Myocyte (in vitro differentiated cells): Measurements from ENCODE around the gene TOP2A. TPM values are rescaled to one million over a fixed set of nuclear protein-coding genes. Genes with fewer than 3 reads are reported as not detected.
"Not testable (repeated sequence)": the region's sequence is repeated elsewhere in the genome, so short reads cannot be mapped to it uniquely, and the experiment has no call there.

Source experiments
- DNase-seq: peaks from one replicate; pipeline ENCODE4 v3.0.0-alpha.2; 2012; ENCODE audit warnings: low read depth
- total RNA-seq: library from RNA; depleted of rRNA; stranded (reverse); fragments of >200 nt; gene quantifications from 2 replicates; pipeline ENCODE4 v1.2.3, GENCODE V29; 2014

TOP2A gene
- total RNA-seq, 1 donor from 2014 or later, result 2.3 TPM

GRCh38 chr17:40376541-40376940 is 41.2 kb downstream of the TOP2A start:
- not testable (repeated sequence) for DNase-seq

DNA sequence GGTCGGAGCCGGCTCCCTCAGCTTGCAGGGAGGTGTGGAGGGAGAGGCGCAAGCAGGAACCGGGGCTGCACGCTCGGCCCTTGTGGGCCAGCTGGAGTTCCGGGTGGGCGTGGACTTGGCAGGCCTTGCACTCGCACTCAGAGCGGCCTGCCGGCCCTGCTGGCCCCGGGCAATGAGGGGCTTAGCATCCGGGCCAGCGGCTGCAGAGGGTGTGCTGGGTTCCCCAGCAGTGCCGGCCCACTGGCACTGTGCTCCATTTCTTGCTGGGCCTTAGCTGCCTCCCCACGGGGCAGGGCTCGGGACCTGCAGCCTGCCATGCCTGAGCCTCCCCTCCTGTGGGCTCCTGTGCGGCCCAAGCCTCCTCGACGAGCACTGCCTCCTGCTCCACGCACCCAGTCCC is 41.9 kb downstream of the TOP2A start:
- not testable (repeated sequence) for DNase-seq

DNA sequence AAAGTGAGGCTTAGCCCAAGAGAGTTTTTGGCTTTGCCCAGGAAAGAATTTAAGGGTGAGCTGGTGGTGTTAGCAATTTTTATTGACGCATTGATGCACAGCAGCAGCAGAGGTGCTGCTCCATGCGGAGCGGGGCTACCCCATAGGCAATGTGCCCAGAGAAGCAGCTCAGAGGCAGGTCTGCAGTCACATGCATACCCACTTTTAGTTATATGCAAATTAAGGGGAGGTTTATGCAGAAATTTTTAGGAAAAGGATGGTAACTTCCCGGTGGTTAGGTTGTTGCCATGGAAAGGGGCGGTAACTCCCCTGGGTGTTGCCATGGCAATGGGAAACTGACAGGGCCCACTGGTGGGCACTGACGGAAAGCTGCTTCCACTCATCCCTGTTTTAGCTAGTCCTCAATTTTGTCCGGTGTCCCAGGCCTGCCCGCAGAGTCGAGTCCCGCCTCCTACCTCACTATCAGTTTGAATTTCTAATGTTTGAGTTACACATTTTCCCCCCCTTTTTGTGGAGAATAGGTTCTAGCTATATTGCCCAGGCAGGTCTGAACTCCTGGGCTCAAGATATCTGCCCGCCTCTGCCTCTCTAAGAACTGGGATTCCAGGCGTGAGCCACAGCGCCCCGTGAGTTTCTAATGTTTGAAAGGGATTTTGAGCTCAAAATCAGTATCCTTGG is 42.7 kb downstream of the TOP2A start:
- DNase-seq, result no peak

- no peak for DNase-seq
Observed at GRCh38 chr17:40373999-40374398, 43.7 kb downstream of the TOP2A start.

- no peak for DNase-seq
Observed at GRCh38 chr17:40373324-40373723, 44.4 kb downstream of the TOP2A start.

- DNase-seq, result not testable (repeated sequence)
Observed at GRCh38 chr17:40372644-40373043, 45.1 kb downstream of the TOP2A start.

DNA sequence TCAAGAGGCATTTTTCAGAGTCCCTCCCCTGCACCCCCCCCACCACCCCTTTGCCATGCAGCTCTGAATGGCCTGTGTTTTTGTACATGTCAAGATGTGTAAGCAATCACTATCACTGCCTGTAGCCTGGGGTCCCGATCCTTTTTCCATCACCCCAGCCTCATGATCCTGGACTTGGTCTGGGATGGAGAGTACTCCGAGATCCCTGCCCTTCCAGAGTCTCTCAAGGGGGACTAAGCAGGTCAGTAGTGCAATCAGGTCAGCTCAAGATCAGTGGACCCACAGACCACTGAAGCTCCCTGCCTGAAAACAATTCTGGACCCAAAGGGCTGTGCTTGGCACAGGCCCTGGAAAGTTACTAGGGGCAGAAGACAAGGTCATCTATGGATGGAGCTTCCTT is 45.7 kb downstream of the TOP2A start:
- no peak for DNase-seq

DNA sequence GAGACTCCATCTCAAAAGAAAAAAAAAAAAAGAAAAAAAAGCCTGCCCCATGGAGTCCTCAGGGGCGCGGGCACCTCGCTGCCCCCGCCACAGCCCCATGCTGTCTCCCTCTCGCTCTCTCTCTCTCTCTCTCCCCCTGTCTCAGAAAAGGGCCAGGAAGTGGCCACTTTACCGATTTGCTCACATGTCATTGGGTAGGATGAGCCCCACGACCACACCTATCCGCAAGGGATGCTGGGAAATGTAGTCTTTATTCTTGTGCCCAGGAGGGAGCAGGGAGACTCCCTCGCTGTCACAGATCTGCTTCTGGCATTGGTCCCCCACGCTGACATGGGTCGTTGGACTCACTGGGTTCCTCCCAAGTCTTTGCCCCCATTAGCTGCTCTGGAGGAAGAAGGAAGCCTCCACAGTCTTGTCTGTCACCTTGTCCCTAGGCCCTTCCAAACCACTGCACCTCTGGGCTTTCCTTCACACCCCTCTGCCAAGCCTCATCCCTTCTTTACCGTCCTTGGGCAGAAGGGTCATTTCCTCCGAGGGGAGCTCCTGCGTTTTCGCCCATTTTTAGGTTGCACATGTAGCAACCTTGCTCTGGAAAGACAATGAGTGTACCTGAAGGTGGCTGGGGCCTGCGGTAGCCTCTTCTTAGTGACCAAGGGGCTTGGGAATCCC is 46.3 kb downstream of the TOP2A start:
- DNase-seq, result no peak

DNA sequence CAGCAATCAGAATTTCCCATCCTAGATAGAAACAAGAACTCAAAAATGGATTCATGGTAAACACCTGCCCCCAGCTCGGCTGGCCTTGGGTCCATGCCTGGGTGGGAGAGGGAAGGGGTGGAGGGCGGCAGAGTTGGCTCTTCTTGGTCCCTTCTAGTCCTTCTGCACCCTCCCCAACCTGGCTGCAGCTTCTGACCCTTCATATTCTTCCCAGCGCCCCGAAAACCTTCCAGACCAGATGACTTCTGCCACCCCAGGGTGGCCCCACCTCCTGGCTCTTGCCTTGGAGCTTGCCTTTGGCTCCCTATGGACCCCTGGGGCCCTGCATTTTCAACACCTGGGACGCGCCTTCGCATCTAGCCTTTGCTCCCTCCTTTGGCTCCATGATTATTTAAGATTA is 47.8 kb downstream of the TOP2A start:
- DNase-seq, result no peak

GRCh38 chr17:40367728-40368127 is 50.0 kb downstream of the TOP2A start:
- DNase-seq, result not testable (repeated sequence)

DNA sequence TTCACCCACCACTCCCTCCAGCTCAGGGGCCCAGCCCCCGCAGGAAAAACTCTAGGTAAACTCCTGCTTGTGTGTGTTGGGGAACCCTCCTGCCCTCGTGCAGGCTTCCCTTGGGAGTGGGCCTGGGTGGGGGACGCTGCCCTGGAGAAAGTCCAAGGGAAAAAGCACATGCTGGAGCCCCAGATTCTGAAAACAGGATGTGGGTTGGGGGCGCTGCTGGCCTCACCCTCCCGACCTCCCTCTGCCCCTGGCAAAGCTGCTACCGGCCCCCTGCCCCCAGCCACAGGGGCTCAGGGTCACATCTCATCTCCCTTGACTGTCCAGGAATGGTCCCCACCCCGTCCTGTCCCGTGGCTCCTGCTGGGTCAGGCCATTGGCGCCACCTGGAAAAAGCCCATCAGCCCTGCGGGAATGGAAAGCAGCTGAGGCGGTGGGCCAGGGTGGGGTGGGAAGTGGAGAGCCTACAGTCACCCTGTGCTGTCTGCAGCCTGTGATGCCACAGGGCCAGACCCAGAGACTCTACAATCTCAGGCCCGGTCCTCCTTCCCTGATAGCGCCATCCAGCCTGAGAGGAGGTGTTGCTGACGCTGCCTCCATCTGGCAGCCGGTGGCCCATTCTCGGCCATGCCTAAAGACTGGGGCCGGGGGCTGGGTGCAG is 50.7 kb downstream of the TOP2A start:
- no peak for DNase-seq

DNA sequence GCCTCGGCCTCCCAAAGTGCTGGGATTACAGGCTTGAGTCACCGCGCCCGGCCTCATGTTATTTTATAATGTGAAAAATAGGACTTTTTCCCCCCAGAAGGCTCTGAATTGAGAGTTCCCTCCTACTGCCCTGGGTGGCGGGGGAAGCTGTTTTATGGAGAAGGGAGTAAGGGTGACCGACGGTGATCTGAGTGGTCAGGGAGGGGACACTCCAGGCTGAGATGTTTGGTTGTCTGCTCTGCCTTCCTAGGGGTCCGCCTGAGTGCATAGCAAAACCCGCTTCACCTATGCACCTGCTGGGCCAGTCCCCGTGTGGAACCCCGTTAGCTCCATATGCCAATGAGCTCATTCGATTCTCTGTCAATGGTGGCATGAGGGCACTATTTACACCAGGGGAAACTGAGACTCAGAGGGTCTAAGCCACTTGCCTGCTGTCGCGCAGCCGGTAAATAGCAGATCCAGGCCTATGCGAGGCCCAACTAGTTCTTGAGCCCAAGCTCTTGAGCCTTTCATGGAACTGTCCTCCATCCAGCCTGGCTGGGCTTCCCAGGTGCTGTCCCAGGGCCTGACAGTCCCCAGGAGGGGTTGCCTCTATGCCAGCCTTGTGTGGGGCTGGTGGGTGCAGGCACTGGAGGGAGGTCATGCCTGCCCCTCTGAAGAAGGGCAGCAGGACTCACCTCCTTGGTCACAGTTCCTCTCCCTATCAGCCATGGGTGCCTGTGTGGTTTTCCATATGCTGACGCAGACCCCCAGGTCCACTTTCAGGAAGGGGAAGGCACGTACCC is 51.4 kb downstream of the TOP2A start:
- no peak for DNase-seq

GRCh38 chr17:40364906-40365305 is 52.8 kb downstream of the TOP2A start:
- no peak for DNase-seq

- no peak for DNase-seq
Observed at GRCh38 chr17:40364121-40364861, 53.4 kb downstream of the TOP2A start, which contains the start of gene GJD3. Gene GJD3, minus strand, starts transcription at chr17:40364737. Its CDS starts 922 bp downstream, at chr17:40363815.

GRCh38 chr17:40363111-40363827 is 54.4 kb downstream of the TOP2A start:
- no peak for DNase-seq

DNA sequence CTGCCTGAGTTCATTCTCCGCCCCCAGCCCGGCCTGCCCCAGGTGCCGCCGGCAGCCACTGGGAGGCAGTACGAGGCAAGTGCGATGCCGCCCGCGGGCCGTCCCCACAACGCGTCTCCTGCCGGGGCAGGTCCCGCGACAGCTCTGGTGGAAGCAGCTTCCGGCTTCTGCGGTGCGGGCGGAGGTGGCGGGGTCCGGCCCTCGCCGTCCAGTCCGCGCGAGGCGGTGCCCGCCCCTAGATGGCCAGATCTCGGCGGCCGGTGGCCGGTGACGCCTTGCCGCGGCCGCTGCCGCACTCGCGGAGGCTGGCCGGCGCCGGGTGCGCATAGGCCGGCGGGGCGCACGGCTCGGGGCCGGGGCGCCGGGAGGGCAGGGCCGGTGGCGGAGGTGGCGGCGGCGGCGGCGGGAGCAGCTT is 55.0 kb downstream of the TOP2A start:
- peak; percentile 76 for DNase-seq

DNA sequence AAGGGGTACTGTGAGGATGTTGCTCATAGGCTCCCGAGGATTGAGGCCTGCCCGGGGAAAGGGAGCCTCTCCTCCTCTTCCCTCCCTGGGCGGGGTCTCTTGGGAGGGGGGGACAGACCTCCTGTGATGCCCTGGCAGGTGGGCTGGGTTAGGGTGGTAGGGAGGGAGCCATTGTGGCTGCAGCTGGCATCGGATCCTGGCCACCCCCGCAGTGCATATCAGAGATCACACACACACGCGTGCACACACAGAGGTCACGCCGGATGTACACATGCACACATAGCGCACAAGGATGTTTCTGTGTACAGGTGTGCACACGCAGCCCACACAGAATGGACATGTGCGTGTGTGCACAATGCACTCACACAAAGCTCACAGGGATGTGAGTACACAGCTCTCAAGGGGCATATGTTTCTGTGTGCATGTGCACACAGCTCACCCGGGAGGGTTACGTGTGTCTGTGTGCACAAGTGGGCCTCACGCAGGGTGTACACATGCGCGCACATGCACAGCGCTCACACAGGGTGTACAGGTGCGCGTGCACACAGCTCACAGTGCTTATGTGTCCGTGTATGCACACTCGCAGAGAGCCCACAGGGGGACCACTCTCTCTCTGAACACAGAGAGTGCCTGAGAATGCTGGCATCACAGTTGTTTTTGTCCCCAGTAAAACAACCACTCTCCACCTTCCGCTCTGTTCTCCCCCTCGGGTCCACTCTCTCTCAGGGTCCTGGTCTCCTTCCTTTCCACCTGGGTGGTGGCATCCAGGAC is 55.6 kb downstream of the TOP2A start:
- no peak for DNase-seq

- DNase-seq, result no peak
Observed at GRCh38 chr17:40361063-40361924, 56.4 kb downstream of the TOP2A start.
